Activated T-helper 1 cell treated with anti-CD3 and anti-CD28 coated beads, Interleukin-2, amount 50 U/mL, for 16 hours (primary cell): ENCODE results near the gene FNBP1.

Source experiments
- DNase-seq, 2 donors: peaks; one replicate each; pipeline ENCODE4 v3.0.0-alpha.2; 2020; ENCODE audit warnings: low read depth in 1 of 2, low spot score in 1 of 2

Gene FNBP1

GRCh38 chr9:129863059-129863690 lies 179.8 kb downstream of the FNBP1 start:
- peak in 1 of 2 donors; percentile 49 for DNase-seq

GRCh38 chr9:129861447-129861827 lies 181.6 kb downstream of the FNBP1 start:
- DNase-seq = no peak

- no peak for DNase-seq
Measured at GRCh38 chr9:129860653-129861446, 182.1 kb downstream of the FNBP1 start.

- no peak for DNase-seq
Measured at GRCh38 chr9:129858167-129858962, 184.6 kb downstream of the FNBP1 start.

- DNase-seq = no peak
Measured at GRCh38 chr9:129857207-129857606, 185.8 kb downstream of the FNBP1 start.

GRCh38 chr9:129854588-129855110 lies 188.3 kb downstream of the FNBP1 start:
- DNase-seq = no peak

- DNase-seq = no peak
Measured at GRCh38 chr9:129853614-129854013, 189.4 kb downstream of the FNBP1 start.

- no peak for DNase-seq
Measured at GRCh38 chr9:129852579-129852978, 190.4 kb downstream of the FNBP1 start.

GRCh38 chr9:129851821-129852220 lies 191.2 kb downstream of the FNBP1 start:
- DNase-seq = no peak

- DNase-seq = no peak
Measured at GRCh38 chr9:129850821-129851550, 192.0 kb downstream of the FNBP1 start.

- DNase-seq = no peak
Measured at GRCh38 chr9:129849901-129850300, 193.1 kb downstream of the FNBP1 start.

- DNase-seq = no peak
Measured at GRCh38 chr9:129848712-129849441, 194.1 kb downstream of the FNBP1 start.

- DNase-seq = no peak
Measured at GRCh38 chr9:129845373-129845772, 197.6 kb downstream of the FNBP1 start.

GRCh38 chr9:129841071-129841470 lies 201.9 kb downstream of the FNBP1 start:
- DNase-seq = no peak

- no peak for DNase-seq
Measured at GRCh38 chr9:129840034-129840433, 203.0 kb downstream of the FNBP1 start.

GRCh38 chr9:129839324-129840023 lies 203.5 kb downstream of the FNBP1 start:
- no peak for DNase-seq

GRCh38 chr9:129838707-129839259 lies 204.2 kb downstream of the FNBP1 start:
- no peak for DNase-seq
